Right lobe of liver (tissue), 6 donors: ENCODE results near the gene RELL1. TPM values are rescaled to one million over a fixed set of nuclear protein-coding genes. Genes with fewer than 3 reads are reported as not detected.

Experiments used
- ATAC-seq, 4 donors: fragments of 200-7000 bp; cut with Tn5 transposase; one replicate each; pipeline ENCODE4 v1.9.1; 2020; ENCODE audit warnings: mild to moderate bottlenecking in 4 of 4, moderate library complexity in 4 of 4
- DNase-seq, 3 donors: peaks; one replicate each; pipeline ENCODE4 v3.0.0-alpha.2; 2020
- H3K27ac ChIP-seq, 3 donors: fragments of 200-600 bp; one replicate each; pipeline ENCODE4 v1.8.0; 2022
- H3K27me3 ChIP-seq, 2 donors: fragments of 200-600 bp; one replicate each; pipeline ENCODE4 v1.8.0; 2022
- H3K36me3 ChIP-seq, 4 donors: fragments of 200-600 bp; sonication (generic) in 1 of 4; one replicate each; pipeline versions ENCODE4 v1.5.1 to v1.8.0; 2017 to 2022; ENCODE audit warnings: control low read depth in 1 of 4
- H3K4me1 ChIP-seq, 4 donors: fragments of 200-600 bp; sonication (generic) in 1 of 4; one replicate each; pipeline versions ENCODE4 v1.5.1 to v1.8.0; 2017 to 2022; ENCODE audit warnings: control low read depth in 1 of 4
- H3K4me3 ChIP-seq, 3 donors: fragments of 200-600 bp; one replicate each; pipeline ENCODE4 v1.8.0; 2022
- H3K9me3 ChIP-seq, 4 donors: fragments of 200-600 bp; sonication (generic) in 1 of 4; one replicate each; pipeline versions ENCODE4 v1.5.1 to v1.8.0; 2017 to 2022; ENCODE audit warnings: control low read depth in 1 of 4
- POLR2A ChIP-seq: fragments of 450-650 bp; IDR thresholded peaks from one replicate; pipeline ENCODE4 v1.6.1; 2017; ENCODE audit warnings: antibody characterized with exemption, mild to moderate bottlenecking
- WGBS: methylation state at CpG from one replicate; pipeline ENCODE4 v1.1.6; 2018; ENCODE audit warnings: low coverage, low lambda C conversion rate; ENCODE audit not compliant: insufficient coverage; ENCODE audit errors: missing lambda C conversion rate; 5-methylcytosine and 5-hydroxymethylcytosine counted together
- intact Hi-C, 2 donors: fragments of 100-400 bp; cut with DNase I; formaldehyde crosslinking; loops; one replicate each; pipeline versions ENCODE4 v1.11.2 to v1.14.1; 2022
- total RNA-seq, 6 experiments: library from RNA; depleted of rRNA in 2 of 6; stranded (reverse); fragments of >200 nt in 2 of 6; fragmentation: NEBNext Ultra II Directional in 3 of 6; extraction: Animal tissue kit (Norgen Biotek cat#: 25700) in 3 of 6; gene quantifications; one replicate each; pipeline versions ENCODE4 v1.1.0 to v1.2.4, GENCODE V29; 2016 to 2023
- TF ChIP-seq, protein P1 (sequence below), 4 donors: fragments of 200-600 bp in 3 of 4; fragments of 450-650 bp in 1 of 4; IDR thresholded peaks; one replicate each; pipeline versions ENCODE4 v1.5.1 to v1.8.0; 2016 to 2022; ENCODE audit warnings: antibody characterized with exemption in 4 of 4, mild to moderate bottlenecking in 2 of 4
- donor health status: DM: no; HTN: yes; CAD: no.
- donor health status: DM: no; HTN: no; CAD: no.
- donor health status: DM: no; HTN: no; CAD: no.
- donor health status: DM: no; HTN: yes; CAD: no.
- donor health status: DM: no; HTN: yes; CAD: no.

RELL1 gene
- total RNA-seq, 6 experiments from 2014 or later: 5.7 to 14.6 (median 7.8) TPM

DNA sequence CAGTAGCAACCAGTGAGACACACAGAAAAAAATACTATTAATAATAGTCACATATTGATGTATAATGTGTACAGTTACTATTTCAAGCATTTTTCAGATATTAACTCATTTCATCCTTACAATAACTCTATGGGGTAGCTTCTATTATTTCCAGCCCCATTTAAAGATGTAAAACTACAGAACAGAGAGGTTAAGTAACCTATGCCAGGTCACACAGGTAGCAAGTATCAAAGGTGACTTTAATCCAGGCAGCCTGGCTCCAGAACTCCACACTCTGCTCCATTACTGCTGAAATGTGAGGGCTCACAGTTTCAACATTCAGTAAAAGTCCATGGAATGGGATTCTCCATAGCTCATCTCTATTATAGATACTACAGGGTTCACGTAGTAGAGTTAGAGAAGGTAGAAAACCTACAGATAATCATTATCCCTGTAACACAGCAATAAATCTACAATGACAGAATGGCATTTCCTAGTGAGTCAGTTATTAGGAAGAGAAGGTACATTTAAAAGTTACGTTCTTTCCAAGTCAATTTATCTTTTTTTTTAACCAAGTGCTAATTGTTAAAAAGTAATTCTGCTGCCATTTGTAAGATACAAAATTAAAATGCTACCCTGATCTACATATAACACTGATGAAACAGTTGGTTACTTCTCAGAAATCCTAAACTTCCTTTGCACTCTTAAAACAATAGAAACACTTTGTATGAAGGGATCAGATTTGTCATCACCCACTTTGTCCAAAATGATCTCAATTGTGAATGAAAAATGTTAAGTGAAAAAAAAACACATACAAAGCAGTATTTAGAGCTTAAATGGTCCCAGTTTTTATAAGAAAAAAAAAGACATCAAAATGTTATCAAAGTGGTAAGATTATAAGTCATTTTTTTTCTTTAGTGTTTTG is 18.7 kb downstream of the RELL1 start:
- no peak for ATAC-seq
- no peaks in the 10 kb centered on the region for H3K27me3 ChIP-seq
- peak overlapping the region; percentile 1 to 44 (median 31) for H3K27ac ChIP-seq
- H3K9me3 ChIP-seq: no peaks in the 10 kb centered on the region
- intact Hi-C loops: no loop called here
- no peak for DNase-seq
- H3K4me1 ChIP-seq: peaks cover 0 to 45% (median 11%) of the 10 kb centered on the region in 4 donors
- H3K4me3 ChIP-seq: no peak overlapping the region
- TF ChIP-seq POLR2A: no peak
- TF ChIP-seq, protein P1, sequence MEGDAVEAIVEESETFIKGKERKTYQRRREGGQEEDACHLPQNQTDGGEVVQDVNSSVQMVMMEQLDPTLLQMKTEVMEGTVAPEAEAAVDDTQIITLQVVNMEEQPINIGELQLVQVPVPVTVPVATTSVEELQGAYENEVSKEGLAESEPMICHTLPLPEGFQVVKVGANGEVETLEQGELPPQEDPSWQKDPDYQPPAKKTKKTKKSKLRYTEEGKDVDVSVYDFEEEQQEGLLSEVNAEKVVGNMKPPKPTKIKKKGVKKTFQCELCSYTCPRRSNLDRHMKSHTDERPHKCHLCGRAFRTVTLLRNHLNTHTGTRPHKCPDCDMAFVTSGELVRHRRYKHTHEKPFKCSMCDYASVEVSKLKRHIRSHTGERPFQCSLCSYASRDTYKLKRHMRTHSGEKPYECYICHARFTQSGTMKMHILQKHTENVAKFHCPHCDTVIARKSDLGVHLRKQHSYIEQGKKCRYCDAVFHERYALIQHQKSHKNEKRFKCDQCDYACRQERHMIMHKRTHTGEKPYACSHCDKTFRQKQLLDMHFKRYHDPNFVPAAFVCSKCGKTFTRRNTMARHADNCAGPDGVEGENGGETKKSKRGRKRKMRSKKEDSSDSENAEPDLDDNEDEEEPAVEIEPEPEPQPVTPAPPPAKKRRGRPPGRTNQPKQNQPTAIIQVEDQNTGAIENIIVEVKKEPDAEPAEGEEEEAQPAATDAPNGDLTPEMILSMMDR (IDR thresholded peaks at IDR 0.05): no peak
- 91% methylated on average over 2 of the region's 2 CpGs for WGBS
- H3K36me3 ChIP-seq: no peaks in the 10 kb centered on the region

DNA sequence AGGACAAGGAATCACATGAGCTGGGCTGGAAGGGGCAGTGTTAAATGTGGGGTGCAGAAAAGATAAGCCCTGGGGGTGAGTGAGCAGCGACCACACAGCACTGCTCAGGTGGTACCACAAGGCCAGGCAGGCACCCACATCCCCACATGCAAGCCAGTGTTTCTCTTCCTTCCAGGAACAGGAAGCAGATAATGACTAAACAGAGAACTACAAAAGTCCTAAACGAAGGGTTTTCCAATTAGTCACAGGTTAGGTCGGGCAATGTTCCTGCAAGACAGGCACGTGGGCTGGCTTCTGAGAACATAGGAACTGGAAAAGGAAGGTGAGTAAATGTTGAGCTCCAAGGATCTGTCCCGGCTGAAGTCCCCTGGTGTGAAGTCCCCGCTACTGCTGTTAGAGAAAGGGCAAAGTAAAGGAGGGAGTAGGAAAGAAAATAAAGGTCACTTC is 19.5 kb downstream of the RELL1 start:
- WGBS: 33% methylated on average over 6 of the region's 6 CpGs
- ATAC-seq (peak; percentile 11 to 71 (median 52)), DNase-seq (peak in 1 of 3 donors; percentile 60)
- H3K36me3 ChIP-seq: no peaks in the 10 kb centered on the region
- H3K4me1 ChIP-seq: peaks cover 0 to 52% (median 11%) of the 10 kb centered on the region in 4 donors
- no peaks in the 10 kb centered on the region for H3K27me3 ChIP-seq
- H3K9me3 ChIP-seq: no peaks in the 10 kb centered on the region
- H3K4me3 ChIP-seq: no peak overlapping the region
- H3K27ac ChIP-seq: peak overlapping the region; percentile 35 to 44 (median 44)
- intact Hi-C loops: no loop called here
- no peak for TF ChIP-seq POLR2A
- TF ChIP-seq, protein P1 (IDR thresholded peaks at IDR 0.05): no peak

DNA sequence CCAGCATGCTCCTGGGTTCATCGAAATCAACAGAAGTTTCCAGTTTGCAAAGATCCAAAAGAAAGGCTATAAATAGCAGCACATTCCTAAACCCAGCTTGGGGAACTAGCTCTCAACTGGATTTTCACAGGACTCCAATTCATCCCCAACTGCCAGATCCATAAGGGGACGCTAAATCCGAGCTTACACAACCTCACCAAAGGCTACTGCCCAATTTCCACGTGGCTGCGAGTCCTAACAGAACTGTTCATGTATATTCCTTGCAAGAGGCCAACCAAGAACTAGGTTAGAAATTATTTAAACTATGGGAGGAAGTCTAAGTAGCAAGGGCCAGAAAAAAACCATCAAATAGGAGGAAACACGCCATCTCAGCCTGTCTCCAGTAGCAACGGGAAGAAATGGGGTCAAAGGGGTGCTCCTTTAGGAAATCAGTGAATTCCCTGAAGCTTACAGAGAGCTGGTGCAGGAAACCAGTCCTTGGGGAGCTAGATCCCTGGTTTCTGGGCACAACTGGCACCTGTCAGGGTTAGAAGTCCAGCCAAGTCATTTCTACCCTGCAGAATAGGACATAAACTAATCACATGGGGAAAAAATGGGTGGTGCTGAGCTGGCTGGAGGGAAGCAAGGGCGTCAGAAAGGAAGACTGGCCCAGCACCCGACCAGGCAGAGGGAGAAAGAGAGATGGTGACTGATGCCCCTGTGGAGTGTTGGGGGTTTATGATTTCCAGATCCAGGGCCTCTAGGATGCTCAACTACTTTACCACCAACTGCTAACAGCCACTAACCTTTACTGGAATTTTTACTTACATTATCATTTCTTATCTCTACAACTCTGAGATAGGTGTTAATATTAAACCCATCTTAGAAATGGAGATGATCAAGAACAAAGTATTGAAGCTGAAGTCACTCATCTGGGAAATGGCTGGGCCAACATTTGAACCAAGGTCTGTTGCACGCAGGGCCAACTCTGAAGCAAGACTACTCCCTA is 20.5 kb downstream of the RELL1 start:
- no peaks in the 10 kb centered on the region for H3K36me3 ChIP-seq
- no peak for DNase-seq
- TF ChIP-seq, protein P1 (IDR thresholded peaks at IDR 0.05): no peak
- no peak for TF ChIP-seq POLR2A
- no peaks in the 10 kb centered on the region for H3K9me3 ChIP-seq
- peak overlapping the region; percentile 35 to 44 (median 44) for H3K27ac ChIP-seq
- H3K4me1 ChIP-seq: peaks cover 0 to 52% (median 11%) of the 10 kb centered on the region in 4 donors
- no peaks in the 10 kb centered on the region for H3K27me3 ChIP-seq
- intact Hi-C loops: no loop called here
- 54% methylated on average over 10 of the region's 10 CpGs for WGBS
- no peak overlapping the region for H3K4me3 ChIP-seq
- ATAC-seq: peak; percentile 36 to 63 (median 44)

DNA sequence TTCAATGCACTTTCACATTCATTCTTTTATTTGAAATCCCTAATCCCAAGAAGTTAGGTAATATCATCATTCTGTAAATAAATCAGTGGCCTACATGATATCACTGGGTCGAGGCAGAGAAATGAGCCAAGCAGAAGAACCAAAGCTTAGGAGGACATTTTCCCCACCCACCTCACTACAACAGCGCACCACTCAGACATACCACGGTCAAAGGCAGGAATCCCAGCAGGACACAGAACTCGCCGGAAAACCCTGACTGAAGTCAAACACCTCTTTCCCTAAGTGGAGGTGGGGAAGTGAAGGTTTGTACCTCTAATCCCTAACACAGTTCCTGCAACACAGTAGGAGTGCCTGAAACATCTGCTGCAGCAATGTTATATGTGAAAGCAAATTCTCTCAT is 21.5 kb downstream of the RELL1 start:
- no peak overlapping the region for H3K4me3 ChIP-seq
- H3K36me3 ChIP-seq: no peaks in the 10 kb centered on the region
- H3K9me3 ChIP-seq: no peaks in the 10 kb centered on the region
- ATAC-seq: peak; percentile 49 to 61 (median 55)
- WGBS: 23% methylated on average over 5 of the region's 5 CpGs
- no peaks in the 10 kb centered on the region for H3K27me3 ChIP-seq
- intact Hi-C loops: no loop called here
- H3K4me1 ChIP-seq: peaks cover 0 to 52% (median 11%) of the 10 kb centered on the region in 4 donors
- TF ChIP-seq, protein P1 (IDR thresholded peaks at IDR 0.05): no peak
- TF ChIP-seq POLR2A: no peak
- peak overlapping the region; percentile 5 to 44 (median 35) for H3K27ac ChIP-seq
- no peak for DNase-seq
